H1 (cell line): ENCODE measurements around the gene LRRK1. TPM values are rescaled to one million over a fixed set of nuclear protein-coding genes. Genes with fewer than 3 reads are reported as not detected.

ENCODE experiments used
- CTCF ChIA-PET: fragments of 300-600 bp; sonication (Branson Sonifier 250); formaldehyde crosslinking; loops from one replicate; lab custom pipeline; 2021; ENCODE audit not compliant: partially characterized antibody; lab: Charles Lee
- POLR2A ChIA-PET: fragments of 300-600 bp; sonication (Branson Sonifier 250); formaldehyde crosslinking; loops from one replicate; lab custom pipeline; 2021; ENCODE audit warnings: inconsistent platforms; ENCODE audit not compliant: partially characterized antibody; lab: Charles Lee
- DNase-seq, 2 experiments: peaks; one replicate each; pipeline versions ENCODE4 v3.0.0 to v3.0.0-alpha.2; 2010 to 2022; ENCODE audit warnings: low spot score in 2 of 2, low read depth in 1 of 2, mixed read lengths in 1 of 2
- FAIRE-seq: peaks from 2 replicates; lab custom pipeline; 2011; peaks lifted over from hg19 to GRCh38; lab: Jason Lieb, UNC
- H2AFZ ChIP-seq: 2 replicates; pipeline ENCODE4 v1.8.1; 2012; ENCODE audit warnings: low read length, inconsistent platforms
- H2AK5ac ChIP-seq: 2 replicates; pipeline ENCODE4 v1.6.1; 2013; ENCODE audit warnings: low read depth, low read length
- H2BK120ac ChIP-seq: replicated peaks from 2 replicates; pipeline ENCODE3; 2013; ENCODE audit warnings: low read depth, low read length, inconsistent platforms
- H2BK12ac ChIP-seq: 2 replicates; pipeline ENCODE4 v1.6.1; 2013; ENCODE audit warnings: low read depth, low read length
- H2BK15ac ChIP-seq: 2 replicates; pipeline ENCODE4 v1.6.1; 2013; ENCODE audit warnings: low read length
- H2BK20ac ChIP-seq: 2 replicates; pipeline ENCODE4 v1.6.1; 2013; ENCODE audit warnings: low read length
- H2BK5ac ChIP-seq: 2 replicates; pipeline ENCODE4 v1.6.1; 2013; ENCODE audit warnings: low read depth, low read length
- H3K14ac ChIP-seq: 2 replicates; pipeline ENCODE4 v1.6.1; 2013; ENCODE audit warnings: inconsistent platforms; ENCODE audit not compliant: insufficient read length
- H3K18ac ChIP-seq: 2 replicates; pipeline ENCODE4 v1.6.1; 2013; ENCODE audit warnings: low read length; ENCODE audit errors: extremely low read depth
- H3K23ac ChIP-seq: 2 replicates; pipeline ENCODE4 v1.6.1; 2013; ENCODE audit warnings: inconsistent platforms; ENCODE audit not compliant: insufficient read length
- H3K23me2 ChIP-seq: 2 replicates; pipeline ENCODE4 v1.6.1; 2013; ENCODE audit warnings: low read depth, low read length
- H3K27ac ChIP-seq: 2 replicates; pipeline ENCODE4 v1.6.1; 2011; ENCODE audit warnings: low read depth, low read length, inconsistent platforms
- H3K27me3 ChIP-seq, 4 experiments: replicated peaks in 1 of 4; 1 replicate in 1 of 4; 2 replicates in 3 of 4; pipeline versions ENCODE4 v1.6.1 to v1.8.1; 2011 to 2013; ENCODE audit warnings: low read length in 3 of 4, mild to moderate bottlenecking in 3 of 4, inconsistent platforms in 2 of 4, mixed read lengths in 2 of 4, moderate library complexity in 1 of 4; ENCODE audit not compliant: control insufficient read depth in 3 of 4, insufficient read depth in 3 of 4; ENCODE audit errors: extremely low read depth in 1 of 4
- H3K36me3 ChIP-seq, 4 experiments: 2 replicates each; pipeline versions ENCODE4 v1.6.1 to v1.8.1; 2011 to 2013; ENCODE audit warnings: mild to moderate bottlenecking in 4 of 4, low read length in 3 of 4, moderate library complexity in 2 of 4, control low read depth in 1 of 4, inconsistent platforms in 1 of 4; ENCODE audit not compliant: insufficient read depth in 4 of 4, control insufficient read depth in 2 of 4
- H3K4ac ChIP-seq: replicated peaks from 2 replicates; pipeline ENCODE3; 2013; ENCODE audit warnings: low read length, low read depth, mixed read lengths, inconsistent platforms; ENCODE audit not compliant: insufficient read length
- H3K4me1 ChIP-seq, 4 experiments: replicated peaks in 1 of 4; 1 replicate in 1 of 4; 2 replicates in 3 of 4; pipeline versions ENCODE4 v1.6.1 to v1.8.1; 2011 to 2013; ENCODE audit warnings: low read length in 3 of 4, inconsistent platforms in 2 of 4, mixed read lengths in 1 of 4; ENCODE audit not compliant: insufficient read depth in 4 of 4, control insufficient read depth in 3 of 4
- H3K4me2 ChIP-seq, 2 experiments: 2 replicates each; pipeline versions ENCODE4 v1.6.1 to v1.8.1; 2011 to 2013; ENCODE audit warnings: low read depth in 2 of 2, low read length in 2 of 2, control low read depth in 1 of 2, inconsistent platforms in 1 of 2, mild to moderate bottlenecking in 1 of 2; ENCODE audit not compliant: insufficient read depth in 1 of 2
- H3K4me3 ChIP-seq, 4 experiments: fragments of 200-600, 300-600 bp in 1 of 4; sonication (generic), shearing (Covaris generic), sonication (Bioruptor Twin) in 1 of 4; 2 replicates each; pipeline versions ENCODE4 v1.5.1 to v1.8.1; 2011 to 2016; ENCODE audit warnings: low read length in 4 of 4, low read depth in 3 of 4, control low read depth in 2 of 4, inconsistent platforms in 2 of 4, mild to moderate bottlenecking in 2 of 4, mixed read lengths in 1 of 4, moderate library complexity in 1 of 4; ENCODE audit not compliant: insufficient read depth in 2 of 4; ENCODE audit errors: extremely low read depth in 1 of 4
- H3K56ac ChIP-seq: replicated peaks from 2 replicates; pipeline ENCODE3; 2013; ENCODE audit warnings: low read depth, mild to moderate bottlenecking, mixed read lengths, low read length, inconsistent platforms; ENCODE audit not compliant: insufficient read length
- H3K79me1 ChIP-seq: 2 replicates; pipeline ENCODE4 v1.6.1; 2013; ENCODE audit warnings: low read depth, low read length, control low read depth
- H3K79me2 ChIP-seq, 2 experiments: 2 replicates each; pipeline versions ENCODE4 v1.6.1 to v1.8.1; 2012 to 2013; ENCODE audit warnings: low read length in 2 of 2, mild to moderate bottlenecking in 2 of 2, inconsistent platforms in 1 of 2; ENCODE audit not compliant: insufficient read depth in 2 of 2, control insufficient read depth in 1 of 2
- H3K9ac ChIP-seq, 4 experiments: replicated peaks in 1 of 4; 1 replicate in 1 of 4; 2 replicates in 3 of 4; pipeline versions ENCODE4 v1.6.1 to v1.8.1; 2011 to 2013; ENCODE audit warnings: low read depth in 3 of 4, low read length in 3 of 4, control low read depth in 2 of 4, mild to moderate bottlenecking in 2 of 4, moderate library complexity in 2 of 4, inconsistent platforms in 1 of 4; ENCODE audit errors: extremely low read depth in 1 of 4
- H3K9me3 ChIP-seq, 2 experiments: 2 replicates each; pipeline versions ENCODE4 v1.6.1 to v1.8.1; 2012 to 2013; ENCODE audit warnings: mild to moderate bottlenecking in 2 of 2, moderate library complexity in 2 of 2, control low read depth in 1 of 2, inconsistent platforms in 1 of 2, low read depth in 1 of 2, low read length in 1 of 2, mixed read lengths in 1 of 2; ENCODE audit not compliant: insufficient read depth in 2 of 2
- H4K20me1 ChIP-seq, 2 experiments: replicated peaks in 1 of 2; 2 replicates each; pipeline versions ENCODE3 to v1.8.1; 2011 to 2013; ENCODE audit warnings: inconsistent platforms in 2 of 2, low read length in 2 of 2, mild to moderate bottlenecking in 1 of 2; ENCODE audit not compliant: insufficient read depth in 2 of 2, control insufficient read depth in 1 of 2
- H4K5ac ChIP-seq: 2 replicates; pipeline ENCODE4 v1.6.1; 2013; ENCODE audit warnings: low read length, low read depth, mixed read lengths, inconsistent platforms; ENCODE audit not compliant: insufficient read length
- H4K8ac ChIP-seq: 2 replicates; pipeline ENCODE4 v1.8.0; 2013; ENCODE audit warnings: mild to moderate bottlenecking, moderate library complexity, low read length, inconsistent platforms; ENCODE audit not compliant: insufficient read depth; ENCODE audit errors: extremely low read depth
- H4K91ac ChIP-seq: replicated peaks from 2 replicates; pipeline ENCODE3; 2013; ENCODE audit warnings: low read length, mixed read lengths, inconsistent platforms; ENCODE audit not compliant: insufficient read length
- E2F6 ChIP-seq: IDR thresholded peaks from 2 replicates; pipeline ENCODE4 v1.6.1; 2012; ENCODE audit warnings: inconsistent platforms
- GABPA ChIP-seq: IDR thresholded peaks from 2 replicates; pipeline ENCODE4 v1.6.1; 2011; ENCODE audit warnings: mild to moderate bottlenecking, low read length, moderate library complexity, borderline replicate concordance; ENCODE audit not compliant: insufficient read depth
- PHF8 ChIP-seq: fragments of 200-600 bp; sonication (generic); conservative IDR thresholded peaks from 2 replicates; pipeline ENCODE4 v1.7.1; 2012; ENCODE audit warnings: low read depth, mild to moderate bottlenecking, inconsistent platforms, low read length, moderate library complexity
- POLR2AphosphoS5 ChIP-seq: IDR thresholded peaks from 2 replicates; pipeline ENCODE4 v1.6.1; 2011; ENCODE audit warnings: low read depth, low read length
- POU5F1 ChIP-seq: IDR thresholded peaks from 2 replicates; pipeline ENCODE4 v1.6.1; 2011; ENCODE audit warnings: low read depth, mild to moderate bottlenecking, low read length, moderate library complexity
- TAF1 ChIP-seq: IDR thresholded peaks from 2 replicates; pipeline ENCODE4 v1.6.1; 2011; ENCODE audit warnings: mild to moderate bottlenecking, low read depth, low read length
- TEAD4 ChIP-seq: IDR thresholded peaks from 2 replicates; pipeline ENCODE4 v1.6.1; 2012; ENCODE audit warnings: low read depth, low read length, inconsistent platforms, mixed read lengths
- WGBS, 2 experiments: shearing (Covaris generic) in 1 of 2; methylation state at CpG; one replicate each; pipeline versions ENCODE4 v1.1.6 to v1.1.7; 2013 to 2015; ENCODE audit warnings: low lambda C conversion rate in 2 of 2, mixed read lengths in 2 of 2, inconsistent platforms in 1 of 2, low coverage in 1 of 2, missing lambda C conversion rate in 1 of 2; ENCODE audit not compliant: insufficient replicate concordance in 2 of 2, insufficient coverage in 1 of 2, insufficient read length in 1 of 2; ENCODE audit errors: extremely low coverage in 1 of 2, missing lambda C conversion rate in 1 of 2; 5-methylcytosine and 5-hydroxymethylcytosine counted together
- polyA plus RNA-seq, 7 experiments: library from polyadenylated mRNA; depleted of rRNA in 3 of 7; stranded (reverse) in 5 of 7; unstranded in 2 of 7; fragments of >200 nt in 5 of 7; fragments of 200-250 nt in 2 of 7; gene quantifications; 1 replicate in 5 of 7; 2 replicates in 1 of 7; 4 replicates in 1 of 7; pipeline versions ENCODE4 v1.2.1 to v1.2.3, GENCODE V29; 2011 to 2013; ENCODE audit warnings: missing spikeins in 2 of 7, mixed read lengths in 2 of 7
- total RNA-seq: library from RNA; stranded (reverse); fragmentation: NEBNext Ultra II Directional; extraction: Animal tissue kit (Norgen Biotek cat#: 25700); gene quantifications from 2 replicates; pipeline ENCODE4 v1.2.1, GENCODE V29; 2021

Gene LRRK1
- total and polyA plus RNA-seq, 2 of the 8 experiments (the other 6 are each of a cell fraction or from before 2014, with no cell fraction given): 1.2 to 3.6 TPM

DNA sequence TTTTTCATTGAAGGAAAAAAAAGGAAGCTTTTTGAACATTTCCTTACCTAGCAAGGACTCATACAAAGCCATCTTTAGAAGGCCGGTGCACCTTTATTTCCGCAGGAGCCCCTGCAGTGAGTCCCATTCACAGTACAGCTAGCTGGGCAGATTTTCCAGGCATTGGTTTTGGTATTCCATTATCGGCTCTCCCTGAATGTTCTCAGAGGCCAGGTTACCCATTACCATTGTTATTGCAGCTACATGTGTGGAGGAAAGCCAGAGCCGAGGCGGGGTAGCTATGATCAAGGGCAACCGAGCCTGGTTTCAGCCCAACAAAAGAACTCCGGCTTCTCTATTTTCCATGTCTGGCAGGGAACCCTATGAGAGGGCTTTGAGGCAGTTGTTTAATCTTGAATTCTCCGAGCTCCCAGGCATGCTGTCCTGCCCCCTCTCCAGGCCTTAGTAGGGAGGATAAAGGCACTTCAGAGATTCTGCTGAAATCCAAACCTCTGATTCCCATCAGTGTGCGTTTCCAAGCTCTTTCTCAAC is 100.3 kb downstream of the LRRK1 start:
- no peaks in the 10 kb centered on the region for H3K79me1 ChIP-seq
- no peak overlapping the region for H4K8ac ChIP-seq
- H4K91ac ChIP-seq: peak overlapping the region; percentile 71
- H3K4me3 ChIP-seq: no peak overlapping the region
- no peaks in the 10 kb centered on the region for H3K79me2 ChIP-seq
- H3K9ac ChIP-seq: no peak overlapping the region
- no peaks in the 10 kb centered on the region; the same call in 1 of the 2 replicates for H3K23me2 ChIP-seq
- TF ChIP-seq PHF8 (no peak), E2F6 (no peak), TAF1 (no peak), POU5F1 (no peak), GABPA (no peak), TEAD4 (no peak), POLR2AphosphoS5 (no peak)
- ChIA-PET CTCF (interaction anchor here (0.6 to 6.4 kb wide), 32 partner anchors 9 to 267 kb away, joined by 3 to 79 read pairs (median 4); no protein-coding TSS in a partner anchor), POLR2A (interaction anchor here (0.6 to 0.7 kb wide), 2 partner anchors 26 to 249 kb away, joined by 3 read pairs; no protein-coding TSS in a partner anchor)
- no peak overlapping the region for H2BK5ac ChIP-seq
- H3K56ac ChIP-seq: no peak overlapping the region
- no peaks in the 10 kb centered on the region for H3K27me3 ChIP-seq
- no peak overlapping the region for H2AFZ ChIP-seq
- H3K36me3 ChIP-seq: no peaks in the 10 kb centered on the region
- H2BK12ac ChIP-seq: no peak overlapping the region
- H3K23ac ChIP-seq: no peak overlapping the region
- H3K4ac ChIP-seq: no peak overlapping the region
- no peak overlapping the region for H2AK5ac ChIP-seq
- FAIRE-seq (no peak), DNase-seq (peak in 1 of 2 experiments; percentile 32)
- H4K5ac ChIP-seq: no peak overlapping the region
- no peaks in the 10 kb centered on the region for H4K20me1 ChIP-seq
- peaks cover 0 to 7% (median 2%) of the 10 kb centered on the region in 4 experiments; a peak in 5 of 7 replicates for H3K4me1 ChIP-seq
- H3K27ac ChIP-seq: no peak overlapping the region
- no peak overlapping the region for H3K4me2 ChIP-seq
- no peak overlapping the region; the same call in 1 of the 2 replicates for H3K18ac ChIP-seq
- H2BK15ac ChIP-seq: no peak overlapping the region
- whole genome bisulfite sequencing, 2 experiments: 77% methylated on average over 9 of the region's 9 CpGs; no CpG with 5 or more reads in 1 of the 2 experiments
- H2BK20ac ChIP-seq: no peak overlapping the region
- H3K9me3 ChIP-seq: no peaks in the 10 kb centered on the region
- no peak overlapping the region for H2BK120ac ChIP-seq
- no peak overlapping the region for H3K14ac ChIP-seq
